ENCODE data around the gene CUBN. TPM values are rescaled to one million over a fixed set of nuclear protein-coding genes. Genes with fewer than 3 reads are reported as not detected.

Gene CUBN
- total RNA-seq, 4 donors from 2014 or later = 13.4 to 31.0 (median 19.7) TPM

DNA sequence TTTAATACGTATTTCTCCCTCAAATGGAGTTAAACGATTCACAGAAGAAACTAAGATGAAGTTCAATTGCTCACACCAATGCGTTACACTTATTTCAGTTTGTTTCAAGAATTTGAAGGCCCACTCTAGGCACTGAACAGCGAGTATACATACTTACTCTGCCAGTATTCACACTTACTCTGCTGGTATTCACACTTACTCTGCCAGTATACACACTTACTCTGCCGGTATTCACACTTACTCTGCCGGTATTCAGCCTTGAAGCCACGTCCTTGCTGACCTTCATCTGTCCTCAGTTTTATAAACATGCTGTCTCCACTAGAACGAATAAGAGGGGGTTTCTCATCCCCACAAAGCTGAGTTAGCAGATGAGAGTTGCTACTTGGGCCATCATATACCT lies 86.0 kb downstream of the CUBN start:
- H3K27ac ChIP-seq = no peak overlapping the region
- intact Hi-C loops (cut with DNase I) = no loop called here
- H3K27me3 ChIP-seq = no peaks in the 10 kb centered on the region
- no peaks in the 10 kb centered on the region for H3K9me3 ChIP-seq
- DNase-seq = no peak
- WGBS, 2 donors = 85 to 90% methylated on average over 8 of the region's 8 CpGs
- no peak overlapping the region for H3K4me3 ChIP-seq (replicated peaks in 1 of 3)
- H3K36me3 ChIP-seq = no peaks in the 10 kb centered on the region
- TF ChIP-seq POLR2A (IDR thresholded peaks at IDR 0.05) = no peak
- TF ChIP-seq, protein P1, sequence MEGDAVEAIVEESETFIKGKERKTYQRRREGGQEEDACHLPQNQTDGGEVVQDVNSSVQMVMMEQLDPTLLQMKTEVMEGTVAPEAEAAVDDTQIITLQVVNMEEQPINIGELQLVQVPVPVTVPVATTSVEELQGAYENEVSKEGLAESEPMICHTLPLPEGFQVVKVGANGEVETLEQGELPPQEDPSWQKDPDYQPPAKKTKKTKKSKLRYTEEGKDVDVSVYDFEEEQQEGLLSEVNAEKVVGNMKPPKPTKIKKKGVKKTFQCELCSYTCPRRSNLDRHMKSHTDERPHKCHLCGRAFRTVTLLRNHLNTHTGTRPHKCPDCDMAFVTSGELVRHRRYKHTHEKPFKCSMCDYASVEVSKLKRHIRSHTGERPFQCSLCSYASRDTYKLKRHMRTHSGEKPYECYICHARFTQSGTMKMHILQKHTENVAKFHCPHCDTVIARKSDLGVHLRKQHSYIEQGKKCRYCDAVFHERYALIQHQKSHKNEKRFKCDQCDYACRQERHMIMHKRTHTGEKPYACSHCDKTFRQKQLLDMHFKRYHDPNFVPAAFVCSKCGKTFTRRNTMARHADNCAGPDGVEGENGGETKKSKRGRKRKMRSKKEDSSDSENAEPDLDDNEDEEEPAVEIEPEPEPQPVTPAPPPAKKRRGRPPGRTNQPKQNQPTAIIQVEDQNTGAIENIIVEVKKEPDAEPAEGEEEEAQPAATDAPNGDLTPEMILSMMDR (IDR thresholded peaks at IDR 0.05) = no peak
- H3K4me1 ChIP-seq = no peaks in the 10 kb centered on the region

GRCh38 chr10:17041626-17042520 lies 87.7 kb downstream of the CUBN start:
- Histone ChIP-seq H3K27ac (no peak overlapping the region), H3K9me3 (no peaks in the 10 kb centered on the region), H3K4me3 (replicated peaks in 1 of 3) (no peak overlapping the region), H3K27me3 (no peaks in the 10 kb centered on the region), H3K36me3 (no peaks in the 10 kb centered on the region), H3K4me1 (no peaks in the 10 kb centered on the region)
- no peak for DNase-seq
- no peak for TF ChIP-seq POLR2A (IDR thresholded peaks at IDR 0.05)
- TF ChIP-seq, protein P1 (IDR thresholded peaks at IDR 0.05) = no peak
- 88 to 90% methylated on average over 7 of the region's 7 CpGs for WGBS, 2 donors
- intact Hi-C loops (cut with DNase I) = no loop called here

DNA sequence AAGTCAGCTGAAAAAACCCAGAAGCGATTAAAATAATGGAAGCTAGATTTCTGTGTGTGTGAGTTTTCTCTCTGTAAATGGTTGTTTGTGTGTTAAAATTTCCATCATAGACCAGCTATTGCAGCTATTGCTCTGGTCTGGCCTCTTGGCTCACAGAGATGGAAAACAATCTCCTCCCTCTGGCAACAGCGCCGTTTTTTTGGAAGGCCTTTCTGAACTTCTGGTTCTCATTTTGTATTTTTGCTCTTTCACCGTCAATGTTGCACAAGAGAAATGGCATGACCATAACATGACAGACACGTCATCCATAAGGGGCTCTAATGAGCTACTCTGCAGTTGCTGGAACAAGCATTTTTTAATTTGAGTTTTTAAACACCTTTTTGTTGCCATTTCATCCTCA lies 91.0 kb downstream of the CUBN start:
- no peak overlapping the region for H3K27ac ChIP-seq
- no peak for DNase-seq
- TF ChIP-seq POLR2A (IDR thresholded peaks at IDR 0.05) = no peak
- TF ChIP-seq, protein P1 (IDR thresholded peaks at IDR 0.05) = no peak
- no peaks in the 10 kb centered on the region for H3K4me1 ChIP-seq
- intact Hi-C loops (cut with DNase I) = no loop called here
- H3K9me3 ChIP-seq = no peaks in the 10 kb centered on the region
- no peak overlapping the region for H3K4me3 ChIP-seq (replicated peaks in 1 of 3)
- 73 to 84% methylated on average over 5 of the region's 5 CpGs for WGBS, 2 donors
- H3K36me3 ChIP-seq = no peaks in the 10 kb centered on the region
- H3K27me3 ChIP-seq = no peaks in the 10 kb centered on the region

GRCh38 chr10:17037910-17038309 lies 91.7 kb downstream of the CUBN start:
- no peak for TF ChIP-seq POLR2A (IDR thresholded peaks at IDR 0.05)
- TF ChIP-seq, protein P1 (IDR thresholded peaks at IDR 0.05) = no peak
- Histone ChIP-seq H3K36me3 (no peaks in the 10 kb centered on the region), H3K27ac (no peak overlapping the region), H3K4me3 (replicated peaks in 1 of 3) (no peak overlapping the region), H3K9me3 (no peaks in the 10 kb centered on the region), H3K4me1 (peaks cover 0 to 5% of the 10 kb centered on the region in 2 donors), H3K27me3 (no peaks in the 10 kb centered on the region)
- intact Hi-C loops (cut with DNase I) = no loop called here
- DNase-seq = no peak
- WGBS, 2 donors = 86 to 96% methylated on average over 6 of the region's 6 CpGs

DNA sequence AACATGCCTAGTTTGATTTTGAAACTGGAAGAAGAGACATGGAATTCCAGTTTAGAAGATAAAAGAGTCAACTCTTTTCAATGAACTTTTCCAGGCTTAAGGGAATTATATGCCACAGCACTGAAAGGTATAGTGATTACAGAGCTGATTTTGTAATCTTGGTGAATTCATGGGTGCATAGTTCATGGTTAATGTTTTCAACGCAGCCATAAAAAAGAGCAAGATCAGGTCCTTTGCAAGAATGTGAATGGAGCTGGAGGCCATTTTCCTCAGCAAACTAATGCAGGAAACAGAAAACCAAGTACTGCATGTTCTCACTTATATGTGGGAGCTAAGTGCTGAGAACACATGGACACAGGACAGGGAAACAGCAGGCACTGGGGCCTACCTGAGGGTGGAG lies 94.2 kb downstream of the CUBN start:
- no peak overlapping the region for H3K4me3 ChIP-seq (replicated peaks in 1 of 3)
- WGBS, 2 donors = 95 to 98% methylated on average over 1 of the region's 1 CpG
- no peaks in the 10 kb centered on the region for H3K36me3 ChIP-seq
- intact Hi-C loops (cut with DNase I) = no loop called here
- H3K27me3 ChIP-seq = no peaks in the 10 kb centered on the region
- TF ChIP-seq POLR2A (IDR thresholded peaks at IDR 0.05) = no peak
- TF ChIP-seq, protein P1 (IDR thresholded peaks at IDR 0.05) = no peak
- no peaks in the 10 kb centered on the region for H3K9me3 ChIP-seq
- no peak for DNase-seq
- H3K4me1 ChIP-seq = peaks cover 4 to 13% of the 10 kb centered on the region in 2 donors
- no peak overlapping the region for H3K27ac ChIP-seq
